A673 (cell line): ENCODE results near the gene ACTR6.

Source experiments
- CTCF ChIP-seq: fragments of 300-800, 200-600 bp; sonication (generic); conservative IDR thresholded peaks from 2 replicates; pipeline ENCODE4 v1.5.1; 2017; ENCODE audit warnings: low read depth, mild to moderate bottlenecking, antibody characterized with exemption, low read length, moderate library complexity, mixed read lengths
- EZH2 ChIP-seq: fragments of 200-600 bp; sonication (generic); IDR thresholded peaks from 2 replicates; pipeline ENCODE4 v1.6.1; 2017; ENCODE audit warnings: borderline replicate concordance, low read depth, mild to moderate bottlenecking, mixed read lengths, antibody characterized with exemption, low read length; ENCODE audit not compliant: poor library complexity, severe bottlenecking

- TF ChIP-seq CTCF (no peak), EZH2 (no peak)
Observed at GRCh38 chr12:100168562-100168961, 32.1 kb upstream of the ACTR6 start.
